HG02623 (cell line): Measurements from ENCODE around the gene ATXN2.
A peak's percentile ranks its signal among the peaks of the same experiment; 100 is the strongest.

ENCODE experiments used
- ATAC-seq: cut with Tn5 transposase; IDR thresholded peaks from one replicate; pipeline ENCODE4 v1.9.1; 2021; ENCODE audit warnings: moderate library complexity; ENCODE audit not compliant: unreplicated experiment

Gene ATXN2

GRCh38 chr12:111439657-111440151 lies 159.4 kb downstream of the ATXN2 start:
- ATAC-seq, result no peak

GRCh38 chr12:111438481-111438880 lies 160.6 kb downstream of the ATXN2 start:
- ATAC-seq, result no peak

- no peak for ATAC-seq
These were observed 161.2 kb downstream of the ATXN2 start for GRCh38 chr12:111437816-111438454.

GRCh38 chr12:111436811-111437210 lies 162.3 kb downstream of the ATXN2 start:
- ATAC-seq, result no peak

- ATAC-seq, result no peak
These were observed 162.8 kb downstream of the ATXN2 start for GRCh38 chr12:111436266-111436665.

GRCh38 chr12:111435661-111436201 lies 163.4 kb downstream of the ATXN2 start:
- ATAC-seq, result no peak

- peak; percentile 50 for ATAC-seq
These were observed 164.3 kb downstream of the ATXN2 start for GRCh38 chr12:111434680-111435338.

GRCh38 chr12:111434049-111434448 lies 165.1 kb downstream of the ATXN2 start:
- ATAC-seq, result no peak

- ATAC-seq, result no peak
These were observed 167.3 kb downstream of the ATXN2 start for GRCh38 chr12:111431772-111432171.

- no peak for ATAC-seq
These were observed 168.4 kb downstream of the ATXN2 start for GRCh38 chr12:111430433-111431353.

GRCh38 chr12:111429828-111430432 lies 169.2 kb downstream of the ATXN2 start:
- ATAC-seq, result no peak

GRCh38 chr12:111428728-111429175 lies 170.4 kb downstream of the ATXN2 start:
- no peak for ATAC-seq

GRCh38 chr12:111428081-111428727 lies 170.9 kb downstream of the ATXN2 start:
- no peak for ATAC-seq

- no peak for ATAC-seq
These were observed 171.6 kb downstream of the ATXN2 start for GRCh38 chr12:111427417-111428074.

GRCh38 chr12:111426344-111427185 lies 172.6 kb downstream of the ATXN2 start:
- ATAC-seq, result no peak

GRCh38 chr12:111425655-111426054 lies 173.5 kb downstream of the ATXN2 start:
- ATAC-seq, result no peak

GRCh38 chr12:111424793-111425251 lies 174.3 kb downstream of the ATXN2 start:
- no peak for ATAC-seq

- ATAC-seq, result no peak
These were observed 174.8 kb downstream of the ATXN2 start for GRCh38 chr12:111424189-111424792.
